NCI-H1694 (cell line): ENCODE measurements around the gene KCNAB1.
A peak's percentile ranks its signal among the peaks of the same experiment; 100 is the strongest.
"Not testable (repeated sequence)": the region's sequence is repeated elsewhere in the genome, so short reads cannot be mapped to it uniquely, and the experiment has no call there.

Source experiments
- DNase-seq: peaks from one replicate; lab custom pipeline; 2025; lab: John Stamatoyannopoulos, UW

The KCNAB1 gene

GRCh38 chr3:156539051-156539450 is 418.7 kb downstream of the KCNAB1 start:
- no peak for DNase-seq

- no peak for DNase-seq
Observed at GRCh38 chr3:156539802-156540201, 419.4 kb downstream of the KCNAB1 start.

GRCh38 chr3:156542101-156543042 is 422.0 kb downstream of the KCNAB1 start:
- DNase-seq = no peak

- DNase-seq = no peak
Observed at GRCh38 chr3:156543043-156543555, 422.7 kb downstream of the KCNAB1 start.

GRCh38 chr3:156547637-156548036 is 427.3 kb downstream of the KCNAB1 start:
- DNase-seq = no peak

GRCh38 chr3:156548041-156548687 is 427.8 kb downstream of the KCNAB1 start:
- no peak for DNase-seq

- DNase-seq = no peak
Observed at GRCh38 chr3:156548902-156549301, 428.5 kb downstream of the KCNAB1 start.

GRCh38 chr3:156551261-156551660 is 430.9 kb downstream of the KCNAB1 start:
- no peak for DNase-seq

- DNase-seq = no peak
Observed at GRCh38 chr3:156551746-156552145, 431.4 kb downstream of the KCNAB1 start.

- no peak for DNase-seq
Observed at GRCh38 chr3:156552973-156553372, 432.6 kb downstream of the KCNAB1 start.

GRCh38 chr3:156553705-156554356 is 433.5 kb downstream of the KCNAB1 start:
- DNase-seq = no peak

GRCh38 chr3:156554515-156554841 is 434.1 kb downstream of the KCNAB1 start:
- no peak for DNase-seq

- DNase-seq = peak; percentile 97
Observed at GRCh38 chr3:156554842-156555687, 434.7 kb downstream of the KCNAB1 start, which contains the start of gene SSR3. SSR3 (minus strand) TSS chr3:156555117; CDS start chr3:156555089, 28 bp downstream.

GRCh38 chr3:156558389-156558788 is 438.0 kb downstream of the KCNAB1 start:
- DNase-seq = no peak

- no peak for DNase-seq
Observed at GRCh38 chr3:156559321-156559720, 438.9 kb downstream of the KCNAB1 start.

- DNase-seq = no peak
Observed at GRCh38 chr3:156561533-156561932, 441.2 kb downstream of the KCNAB1 start.

- not testable (repeated sequence) for DNase-seq
Observed at GRCh38 chr3:156562486-156562885, 442.1 kb downstream of the KCNAB1 start.

GRCh38 chr3:156563900-156564682 is 443.7 kb downstream of the KCNAB1 start:
- no peak for DNase-seq

- not testable (repeated sequence) for DNase-seq
Observed at GRCh38 chr3:156569016-156569415, 448.6 kb downstream of the KCNAB1 start.

- not testable (repeated sequence) for DNase-seq
Observed at GRCh38 chr3:156569881-156570280, 449.5 kb downstream of the KCNAB1 start.

GRCh38 chr3:156575641-156576040 is 455.3 kb downstream of the KCNAB1 start:
- DNase-seq = no peak
